Activated CD4-positive, alpha-beta memory T cell treated with anti-CD3 and anti-CD28 coated beads for 36 hours (primary cell): Measurements from ENCODE around the gene RFLNA. TPM values are rescaled to one million over a fixed set of nuclear protein-coding genes. Genes with fewer than 3 reads are reported as not detected.

Experiments used
- CTCF ChIA-PET: fragments of 350-600 bp; sonication (Branson Sonifier 250); formaldehyde crosslinking; loops from one replicate; lab custom pipeline; 2021; ENCODE audit warnings: antibody characterized with exemption, inconsistent platforms; lab: Charles Lee
- POLR2A ChIA-PET: fragments of 350-600 bp; sonication (Branson Sonifier 250); formaldehyde crosslinking; loops from one replicate; lab custom pipeline; 2021; ENCODE audit warnings: antibody characterized with exemption; lab: Charles Lee
- DNase-seq: peaks from one replicate; pipeline ENCODE4 v3.0.0-alpha.2; 2020
- H3K27ac Mint-ChIP-seq: one replicate; pipeline ENCODE4 v1.8.0; 2021; ENCODE audit warnings: mixed read lengths
- H3K27me3 Mint-ChIP-seq: one replicate; pipeline ENCODE4 v1.8.0; 2021; ENCODE audit warnings: mixed read lengths
- H3K36me3 Mint-ChIP-seq: one replicate; pipeline ENCODE4 v1.8.0; 2021; ENCODE audit warnings: mixed read lengths
- H3K4me1 Mint-ChIP-seq: one replicate; pipeline ENCODE4 v1.8.0; 2021; ENCODE audit warnings: low read depth, mixed read lengths
- H3K4me3 Mint-ChIP-seq: one replicate; pipeline ENCODE4 v1.8.0; 2021; ENCODE audit warnings: mild to moderate bottlenecking, mixed read lengths
- H3K9me3 Mint-ChIP-seq: one replicate; pipeline ENCODE4 v1.8.0; 2021; ENCODE audit warnings: mixed read lengths
- intact Hi-C: fragments of 100-400 bp; cut with micrococcal nuclease; formaldehyde crosslinking; loops from one replicate; pipeline ENCODE4 v1.15.1; 2023
- total RNA-seq, 2 experiments: library from RNA; stranded (reverse); gene quantifications; one replicate each; pipeline ENCODE4 v1.2.3, GENCODE V29; 2021

The RFLNA gene
- not detected for total RNA-seq

- H3K9me3 Mint-ChIP-seq: no peaks in the 10 kb centered on the region
- no peaks in the 10 kb centered on the region for H3K36me3 Mint-ChIP-seq
- H3K4me1 Mint-ChIP-seq: no peaks in the 10 kb centered on the region
- CTCF ChIA-PET: no interaction called here
- peaks cover 44% of the 10 kb centered on the region for H3K27me3 Mint-ChIP-seq
- intact Hi-C loops: no loop called here
- H3K27ac Mint-ChIP-seq: no peak within 1 kb of the TSS
- no peak for DNase-seq
- no peak within 1 kb of the TSS for H3K4me3 Mint-ChIP-seq
- POLR2A ChIA-PET: no interaction called here
These were observed at the start of gene RFLNA for GRCh38 chr12:124294780-124295341. RFLNA (plus strand) TSS chr12:124295093; CDS start chr12:124295430, 337 bp downstream.

- no peak overlapping the region for H3K4me3 Mint-ChIP-seq
- intact Hi-C loops: no loop called here
- DNase-seq: no peak
- H3K27ac Mint-ChIP-seq: no peak overlapping the region
- H3K4me1 Mint-ChIP-seq: no peaks in the 10 kb centered on the region
- H3K27me3 Mint-ChIP-seq: peaks cover 19% of the 10 kb centered on the region
- ChIA-PET CTCF (no interaction called here), POLR2A (no interaction called here)
- H3K36me3 Mint-ChIP-seq: peaks cover 3% of the 10 kb centered on the region
- peaks cover 14% of the 10 kb centered on the region for H3K9me3 Mint-ChIP-seq
These were observed 47.6 kb upstream of the RFLNA start for GRCh38 chr12:124247331-124247730.

GRCh38 chr12:124248941-124249825 is 45.7 kb upstream of the RFLNA start:
- H3K4me3 Mint-ChIP-seq: no peak overlapping the region
- CTCF ChIA-PET: no interaction called here
- POLR2A ChIA-PET: no interaction called here
- no peaks in the 10 kb centered on the region for H3K4me1 Mint-ChIP-seq
- H3K27ac Mint-ChIP-seq: no peak overlapping the region
- H3K9me3 Mint-ChIP-seq: peaks cover 14% of the 10 kb centered on the region
- no peak for DNase-seq
- H3K36me3 Mint-ChIP-seq: peaks cover 3% of the 10 kb centered on the region
- intact Hi-C loops: no loop called here
- H3K27me3 Mint-ChIP-seq: peaks cover 19% of the 10 kb centered on the region

- Mint-ChIP-seq H3K4me3 (no peak overlapping the region), H3K4me1 (no peaks in the 10 kb centered on the region), H3K36me3 (peaks cover 2% of the 10 kb centered on the region), H3K9me3 (peaks cover 12% of the 10 kb centered on the region), H3K27me3 (peaks cover 15% of the 10 kb centered on the region), H3K27ac (no peak overlapping the region)
- intact Hi-C loops: no loop called here
- ChIA-PET CTCF (no interaction called here), POLR2A (no interaction called here)
- no peak for DNase-seq
These were observed 43.7 kb upstream of the RFLNA start for GRCh38 chr12:124251186-124251585.

- intact Hi-C loops: no loop called here
- POLR2A ChIA-PET: no interaction called here
- no peaks in the 10 kb centered on the region for H3K9me3 Mint-ChIP-seq
- H3K27me3 Mint-ChIP-seq: peaks cover 15% of the 10 kb centered on the region
- H3K36me3 Mint-ChIP-seq: no peaks in the 10 kb centered on the region
- DNase-seq: no peak
- CTCF ChIA-PET: no interaction called here
- H3K4me3 Mint-ChIP-seq: no peak overlapping the region
- no peaks in the 10 kb centered on the region for H3K4me1 Mint-ChIP-seq
- no peak overlapping the region for H3K27ac Mint-ChIP-seq
These were observed 41.9 kb upstream of the RFLNA start for GRCh38 chr12:124252964-124253363.

- DNase-seq: no peak
- CTCF ChIA-PET: no interaction called here
- POLR2A ChIA-PET: no interaction called here
- H3K9me3 Mint-ChIP-seq: no peaks in the 10 kb centered on the region
- no peak overlapping the region for H3K27ac Mint-ChIP-seq
- H3K36me3 Mint-ChIP-seq: no peaks in the 10 kb centered on the region
- intact Hi-C loops: no loop called here
- no peaks in the 10 kb centered on the region for H3K4me1 Mint-ChIP-seq
- H3K27me3 Mint-ChIP-seq: peaks cover 20% of the 10 kb centered on the region
- no peak overlapping the region for H3K4me3 Mint-ChIP-seq
These were observed 40.8 kb upstream of the RFLNA start for GRCh38 chr12:124254126-124254525.

GRCh38 chr12:124259154-124260066 is 35.5 kb upstream of the RFLNA start:
- POLR2A ChIA-PET: no interaction called here
- H3K9me3 Mint-ChIP-seq: no peaks in the 10 kb centered on the region
- no peak for DNase-seq
- CTCF ChIA-PET: no interaction called here
- H3K4me3 Mint-ChIP-seq: no peak overlapping the region
- H3K36me3 Mint-ChIP-seq: no peaks in the 10 kb centered on the region
- H3K27ac Mint-ChIP-seq: no peak overlapping the region
- no peaks in the 10 kb centered on the region for H3K4me1 Mint-ChIP-seq
- intact Hi-C loops: no loop called here
- peaks cover 27% of the 10 kb centered on the region for H3K27me3 Mint-ChIP-seq

GRCh38 chr12:124261885-124262284 is 33.0 kb upstream of the RFLNA start:
- no peaks in the 10 kb centered on the region for H3K9me3 Mint-ChIP-seq
- ChIA-PET POLR2A (no interaction called here), CTCF (no interaction called here)
- peaks cover 33% of the 10 kb centered on the region for H3K27me3 Mint-ChIP-seq
- intact Hi-C loops: no loop called here
- no peaks in the 10 kb centered on the region for H3K36me3 Mint-ChIP-seq
- H3K4me3 Mint-ChIP-seq: no peak overlapping the region
- no peaks in the 10 kb centered on the region for H3K4me1 Mint-ChIP-seq
- no peak overlapping the region for H3K27ac Mint-ChIP-seq
- no peak for DNase-seq

GRCh38 chr12:124264089-124264795 is 30.7 kb upstream of the RFLNA start:
- POLR2A ChIA-PET: no interaction called here
- Mint-ChIP-seq H3K4me3 (no peak overlapping the region), H3K36me3 (no peaks in the 10 kb centered on the region), H3K27ac (no peak overlapping the region), H3K9me3 (no peaks in the 10 kb centered on the region), H3K4me1 (no peaks in the 10 kb centered on the region), H3K27me3 (peaks cover 21% of the 10 kb centered on the region)
- DNase-seq: no peak
- intact Hi-C loops: no loop called here
- CTCF ChIA-PET: no interaction called here

GRCh38 chr12:124264879-124265278 is 30.0 kb upstream of the RFLNA start:
- intact Hi-C loops: no loop called here
- Mint-ChIP-seq H3K27ac (no peak overlapping the region), H3K27me3 (peaks cover 18% of the 10 kb centered on the region), H3K4me3 (no peak overlapping the region), H3K9me3 (no peaks in the 10 kb centered on the region), H3K36me3 (no peaks in the 10 kb centered on the region), H3K4me1 (no peaks in the 10 kb centered on the region)
- no peak for DNase-seq
- ChIA-PET CTCF (no interaction called here), POLR2A (no interaction called here)

GRCh38 chr12:124267205-124267778 is 27.6 kb upstream of the RFLNA start:
- Mint-ChIP-seq H3K27me3 (peaks cover 17% of the 10 kb centered on the region), H3K36me3 (no peaks in the 10 kb centered on the region), H3K4me1 (no peaks in the 10 kb centered on the region), H3K4me3 (no peak overlapping the region), H3K9me3 (no peaks in the 10 kb centered on the region), H3K27ac (no peak overlapping the region)
- intact Hi-C loops: no loop called here
- no peak for DNase-seq
- CTCF ChIA-PET: no interaction called here
- POLR2A ChIA-PET: no interaction called here
